Glutamatergic neuron (in vitro differentiated cells): ENCODE results near the gene CRIP1. TPM values are rescaled to one million over a fixed set of nuclear protein-coding genes. Genes with fewer than 3 reads are reported as not detected.

Source experiments
- DNase-seq: peaks from one replicate; pipeline ENCODE4 v3.0.0; 2022
- H3K27ac Mint-ChIP-seq: one replicate; pipeline ENCODE4 v1.8.0; 2020; ENCODE audit warnings: mild to moderate bottlenecking, mixed read lengths, inconsistent platforms; ENCODE audit not compliant: unreplicated experiment
- H3K27me3 Mint-ChIP-seq: one replicate; pipeline ENCODE4 v1.8.0; 2020; ENCODE audit warnings: mild to moderate bottlenecking, moderate library complexity, mixed read lengths, inconsistent platforms; ENCODE audit not compliant: unreplicated experiment
- H3K36me3 Mint-ChIP-seq: one replicate; pipeline ENCODE4 v1.8.0; 2020; ENCODE audit warnings: mild to moderate bottlenecking, mixed read lengths, inconsistent platforms; ENCODE audit not compliant: unreplicated experiment
- H3K4me1 Mint-ChIP-seq: one replicate; pipeline ENCODE4 v1.8.0; 2020; ENCODE audit warnings: mild to moderate bottlenecking, low read depth, mixed read lengths, inconsistent platforms; ENCODE audit not compliant: unreplicated experiment
- H3K4me3 Mint-ChIP-seq: one replicate; pipeline ENCODE4 v1.8.0; 2020; ENCODE audit warnings: mild to moderate bottlenecking, mixed read lengths, inconsistent platforms; ENCODE audit not compliant: unreplicated experiment
- H3K9me3 Mint-ChIP-seq: one replicate; pipeline ENCODE4 v1.8.0; 2020; ENCODE audit warnings: mild to moderate bottlenecking, moderate library complexity, mixed read lengths, inconsistent platforms; ENCODE audit not compliant: unreplicated experiment
- total RNA-seq: library from RNA; stranded (reverse); fragmentation: NEBNext Ultra II Directional; extraction: Animal tissue kit (Norgen Biotek cat#: 25700); gene quantifications from one replicate; pipeline ENCODE4 v1.2.1, GENCODE V29; 2021; ENCODE audit not compliant: unreplicated experiment
- TF ChIP-seq, protein P1 (sequence below): fragments of 200-600 bp; sonication (generic); IDR thresholded peaks from one replicate; pipeline ENCODE4 v1.5.0; 2021; ENCODE audit not compliant: partially characterized antibody, unreplicated experiment

CRIP1 gene
- total RNA-seq, 1 donor from 2014 or later = 49.3 TPM

DNA sequence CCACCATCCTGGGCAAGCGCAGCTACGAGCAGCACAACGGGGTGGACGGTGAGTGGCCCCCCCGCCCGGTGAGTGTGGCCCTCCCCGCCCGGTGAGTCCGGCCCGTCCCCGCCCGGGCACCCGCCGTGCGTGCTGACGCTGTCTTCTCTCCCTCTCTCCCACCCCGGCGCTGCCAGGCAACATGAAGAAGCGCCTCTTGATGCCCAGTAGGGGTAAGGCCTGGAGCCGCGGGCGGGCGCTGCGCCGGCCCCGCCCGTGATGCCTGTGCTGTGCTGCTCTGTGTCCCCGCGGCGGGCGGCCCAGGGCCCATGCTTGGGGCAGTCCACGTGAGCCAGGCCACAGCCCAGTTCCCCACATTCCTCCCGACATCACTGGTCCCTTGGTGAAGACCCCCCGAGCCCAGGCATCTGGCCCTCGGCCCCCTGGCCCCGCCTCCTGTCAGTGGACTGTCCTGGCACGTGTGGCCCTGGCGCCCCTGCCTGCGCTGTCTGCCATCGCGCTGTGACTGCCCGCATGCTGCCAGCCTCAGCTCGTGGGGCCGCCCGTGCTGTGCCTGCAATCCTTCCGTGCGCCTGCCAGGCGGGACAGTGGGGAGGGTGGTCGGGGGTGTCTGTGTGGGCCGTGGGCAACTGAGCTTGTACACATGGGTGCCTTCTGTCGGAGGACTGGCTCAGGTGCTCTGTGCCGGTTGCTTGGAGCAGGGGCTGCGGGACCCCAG, 20.0 kb upstream of the CRIP1 start:
- no peaks in the 10 kb centered on the region for H3K4me1 Mint-ChIP-seq
- H3K9me3 Mint-ChIP-seq = peaks cover 5% of the 10 kb centered on the region
- H3K27ac Mint-ChIP-seq = no peak overlapping the region

GRCh38 chr14:105467249-105467941, 19.3 kb upstream of the CRIP1 start:
- Mint-ChIP-seq H3K36me3 (no peaks in the 10 kb centered on the region), H3K27me3 (peaks cover 1% of the 10 kb centered on the region), H3K4me3 (no peak overlapping the region), H3K9me3 (peaks cover 5% of the 10 kb centered on the region), H3K27ac (no peak overlapping the region), H3K4me1 (no peaks in the 10 kb centered on the region)
- TF ChIP-seq, protein P1, sequence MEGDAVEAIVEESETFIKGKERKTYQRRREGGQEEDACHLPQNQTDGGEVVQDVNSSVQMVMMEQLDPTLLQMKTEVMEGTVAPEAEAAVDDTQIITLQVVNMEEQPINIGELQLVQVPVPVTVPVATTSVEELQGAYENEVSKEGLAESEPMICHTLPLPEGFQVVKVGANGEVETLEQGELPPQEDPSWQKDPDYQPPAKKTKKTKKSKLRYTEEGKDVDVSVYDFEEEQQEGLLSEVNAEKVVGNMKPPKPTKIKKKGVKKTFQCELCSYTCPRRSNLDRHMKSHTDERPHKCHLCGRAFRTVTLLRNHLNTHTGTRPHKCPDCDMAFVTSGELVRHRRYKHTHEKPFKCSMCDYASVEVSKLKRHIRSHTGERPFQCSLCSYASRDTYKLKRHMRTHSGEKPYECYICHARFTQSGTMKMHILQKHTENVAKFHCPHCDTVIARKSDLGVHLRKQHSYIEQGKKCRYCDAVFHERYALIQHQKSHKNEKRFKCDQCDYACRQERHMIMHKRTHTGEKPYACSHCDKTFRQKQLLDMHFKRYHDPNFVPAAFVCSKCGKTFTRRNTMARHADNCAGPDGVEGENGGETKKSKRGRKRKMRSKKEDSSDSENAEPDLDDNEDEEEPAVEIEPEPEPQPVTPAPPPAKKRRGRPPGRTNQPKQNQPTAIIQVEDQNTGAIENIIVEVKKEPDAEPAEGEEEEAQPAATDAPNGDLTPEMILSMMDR = no peak
- DNase-seq = no peak

More for the DNA sequence above, 20.0 kb upstream of the CRIP1 start:
- TF ChIP-seq, protein P1 = no peak
- peaks cover 1% of the 10 kb centered on the region for H3K27me3 Mint-ChIP-seq
- H3K4me3 Mint-ChIP-seq = no peak overlapping the region
- H3K36me3 Mint-ChIP-seq = no peaks in the 10 kb centered on the region
- no peak for DNase-seq

DNA sequence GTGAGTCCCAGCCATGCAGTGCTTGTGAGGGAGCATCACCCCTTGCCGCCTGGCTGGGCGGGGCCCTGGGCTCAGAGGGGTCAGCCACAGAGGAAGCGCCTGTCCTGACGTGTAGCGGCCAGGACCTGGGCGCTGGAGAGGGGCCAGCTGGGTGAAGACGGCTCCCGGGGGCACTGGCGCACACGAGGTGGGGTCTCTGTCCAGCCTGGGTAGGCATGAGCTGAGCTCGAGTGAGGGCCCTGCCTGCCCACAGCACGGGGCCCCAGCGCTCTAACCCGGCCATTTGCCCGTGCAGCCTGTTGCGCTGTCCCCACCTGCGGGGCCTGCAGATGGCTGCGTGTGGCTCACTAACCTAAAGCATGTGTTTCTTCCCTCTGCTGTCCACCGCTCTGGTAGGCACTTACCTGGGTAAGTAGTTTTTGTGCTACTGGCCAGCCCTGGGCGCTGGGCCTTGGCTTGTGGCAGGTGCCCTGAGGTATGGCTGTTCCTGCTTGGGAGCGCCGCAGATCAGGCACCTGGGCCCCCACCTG, 18.7 kb upstream of the CRIP1 start:
- Mint-ChIP-seq H3K4me1 (no peaks in the 10 kb centered on the region), H3K36me3 (no peaks in the 10 kb centered on the region), H3K4me3 (no peak overlapping the region), H3K27me3 (peaks cover 2% of the 10 kb centered on the region), H3K27ac (no peak overlapping the region), H3K9me3 (peaks cover 3% of the 10 kb centered on the region)
- TF ChIP-seq, protein P1 = no peak
- DNase-seq = no peak

DNA sequence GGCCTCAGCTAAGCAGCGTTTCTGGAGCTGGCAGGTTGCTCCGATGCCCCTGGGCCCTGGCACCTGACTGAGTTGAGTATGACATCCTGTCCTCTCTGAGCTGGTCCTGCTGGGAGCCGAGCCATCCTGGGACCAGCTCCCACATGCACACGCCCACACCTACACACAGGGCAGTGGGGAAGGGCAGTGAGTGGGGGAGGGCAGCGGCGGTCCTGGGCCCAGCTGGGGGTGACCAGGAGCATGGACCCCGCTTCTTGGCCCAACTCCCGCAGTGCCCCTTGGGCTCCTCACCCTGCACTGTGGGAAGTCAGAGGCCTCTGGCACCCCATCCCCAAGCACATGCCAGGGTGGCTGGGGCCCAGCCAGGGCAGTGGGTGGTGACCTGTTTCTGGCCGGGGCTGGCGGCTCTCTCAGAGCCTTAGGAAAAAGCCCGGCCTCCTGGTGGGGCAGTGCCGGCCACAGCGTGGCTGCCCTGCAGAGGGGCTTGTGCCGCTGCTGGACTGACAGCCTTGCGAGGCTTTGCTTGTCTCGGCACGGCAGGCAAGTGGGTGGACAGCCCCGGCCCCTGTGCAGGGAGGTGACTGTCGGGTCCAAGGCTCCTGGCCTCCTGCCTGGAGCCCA, 18.0 kb upstream of the CRIP1 start:
- peaks cover 2% of the 10 kb centered on the region for H3K27me3 Mint-ChIP-seq
- H3K4me1 Mint-ChIP-seq = no peaks in the 10 kb centered on the region
- DNase-seq = no peak
- TF ChIP-seq, protein P1 = no peak
- no peaks in the 10 kb centered on the region for H3K36me3 Mint-ChIP-seq
- no peak overlapping the region for H3K4me3 Mint-ChIP-seq
- no peak overlapping the region for H3K27ac Mint-ChIP-seq
- H3K9me3 Mint-ChIP-seq = peaks cover 3% of the 10 kb centered on the region
